Measurements from ENCODE around the gene URAD.

URAD gene

DNA sequence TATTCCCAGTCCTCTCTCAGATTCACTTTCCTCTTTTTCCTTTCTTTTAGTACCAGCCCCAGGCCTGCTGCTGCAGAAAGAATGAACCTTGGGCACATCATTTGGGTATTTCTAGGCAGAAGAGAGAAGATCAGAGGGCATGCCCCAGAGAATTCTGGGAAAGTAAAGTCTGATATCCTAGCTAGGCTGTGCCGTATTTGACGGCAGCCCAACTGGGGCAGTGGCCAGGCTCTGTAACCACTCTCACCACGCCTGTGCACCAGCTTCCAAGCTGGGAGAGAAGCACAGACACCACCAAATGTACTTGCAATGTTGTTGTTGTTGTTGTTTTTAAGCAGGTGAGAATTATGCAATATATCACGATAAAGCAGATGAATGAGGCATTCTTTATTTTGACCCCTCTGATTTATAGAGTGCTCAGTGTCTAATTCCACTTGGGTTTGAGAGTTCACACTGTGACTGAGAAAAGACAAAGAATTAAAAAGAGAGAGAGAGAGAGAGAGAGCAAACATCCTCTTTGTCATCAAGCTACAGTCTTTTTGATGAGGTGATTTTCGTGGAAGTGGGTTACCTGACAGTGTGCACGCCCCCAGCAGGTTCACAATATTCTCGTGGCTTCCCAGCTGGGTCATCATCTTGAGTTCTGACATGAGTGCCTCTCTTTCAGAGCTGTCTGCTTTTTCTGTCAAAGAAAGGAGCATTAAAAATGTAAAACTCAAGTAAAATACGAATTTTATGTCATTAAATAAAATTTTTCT lies 39.3 kb upstream of the URAD start:
- TF ChIP-seq, protein P1, sequence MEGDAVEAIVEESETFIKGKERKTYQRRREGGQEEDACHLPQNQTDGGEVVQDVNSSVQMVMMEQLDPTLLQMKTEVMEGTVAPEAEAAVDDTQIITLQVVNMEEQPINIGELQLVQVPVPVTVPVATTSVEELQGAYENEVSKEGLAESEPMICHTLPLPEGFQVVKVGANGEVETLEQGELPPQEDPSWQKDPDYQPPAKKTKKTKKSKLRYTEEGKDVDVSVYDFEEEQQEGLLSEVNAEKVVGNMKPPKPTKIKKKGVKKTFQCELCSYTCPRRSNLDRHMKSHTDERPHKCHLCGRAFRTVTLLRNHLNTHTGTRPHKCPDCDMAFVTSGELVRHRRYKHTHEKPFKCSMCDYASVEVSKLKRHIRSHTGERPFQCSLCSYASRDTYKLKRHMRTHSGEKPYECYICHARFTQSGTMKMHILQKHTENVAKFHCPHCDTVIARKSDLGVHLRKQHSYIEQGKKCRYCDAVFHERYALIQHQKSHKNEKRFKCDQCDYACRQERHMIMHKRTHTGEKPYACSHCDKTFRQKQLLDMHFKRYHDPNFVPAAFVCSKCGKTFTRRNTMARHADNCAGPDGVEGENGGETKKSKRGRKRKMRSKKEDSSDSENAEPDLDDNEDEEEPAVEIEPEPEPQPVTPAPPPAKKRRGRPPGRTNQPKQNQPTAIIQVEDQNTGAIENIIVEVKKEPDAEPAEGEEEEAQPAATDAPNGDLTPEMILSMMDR (IDR thresholded peaks at IDR 0.05; ENCODE audit: low read depth, low read length), result no peak
- DNase-seq (ENCODE audit: extremely low read depth, low read depth), result no peak

DNA sequence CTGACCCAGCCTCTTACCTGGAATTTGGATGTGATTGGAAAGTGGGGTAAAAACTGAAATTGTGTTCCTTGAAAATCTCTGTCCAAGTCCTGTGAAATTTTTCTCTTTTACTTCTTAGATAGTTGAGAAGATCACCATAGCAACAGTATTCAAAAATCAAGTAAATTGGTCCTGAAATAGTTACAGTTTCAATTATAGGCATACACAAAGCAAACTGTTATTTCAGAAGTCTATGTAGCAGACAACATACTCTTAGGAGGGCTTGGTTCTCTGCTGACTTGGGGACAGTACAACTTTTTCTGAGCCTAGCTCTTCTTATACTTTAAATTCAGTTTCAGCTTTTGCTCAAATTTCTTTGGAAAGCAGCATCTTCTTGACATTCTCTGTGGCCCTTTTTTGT lies 38.6 kb upstream of the URAD start:
- TF ChIP-seq, protein P1 (IDR thresholded peaks at IDR 0.05; ENCODE audit: low read depth, low read length), result no peak

DNA sequence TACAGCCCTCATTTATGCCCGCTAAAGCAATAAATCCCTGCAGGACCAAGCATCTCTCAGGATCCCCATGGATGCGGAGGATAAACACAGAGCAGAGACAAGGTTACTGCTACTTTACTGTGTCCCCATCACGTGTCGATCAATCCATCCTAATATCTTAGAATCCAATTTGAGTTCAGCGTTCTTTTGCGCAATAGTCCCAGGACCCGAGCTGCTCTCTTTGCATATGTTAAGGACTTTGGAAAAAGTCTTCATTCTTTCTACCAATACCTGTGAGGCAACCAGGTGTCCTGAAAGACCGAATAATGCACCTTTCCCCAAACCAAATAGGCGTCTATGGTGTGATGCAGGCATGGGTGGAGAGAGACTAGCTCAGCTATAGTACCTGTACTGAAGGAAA lies 38.0 kb upstream of the URAD start:
- TF ChIP-seq, protein P1 (IDR thresholded peaks at IDR 0.05; ENCODE audit: low read depth, low read length), result no peak
- no peak for DNase-seq (ENCODE audit: extremely low read depth, low read depth)

More for the DNA sequence above, 38.6 kb upstream of the URAD start:
- no peak for DNase-seq (ENCODE audit: extremely low read depth, low read depth)

DNA sequence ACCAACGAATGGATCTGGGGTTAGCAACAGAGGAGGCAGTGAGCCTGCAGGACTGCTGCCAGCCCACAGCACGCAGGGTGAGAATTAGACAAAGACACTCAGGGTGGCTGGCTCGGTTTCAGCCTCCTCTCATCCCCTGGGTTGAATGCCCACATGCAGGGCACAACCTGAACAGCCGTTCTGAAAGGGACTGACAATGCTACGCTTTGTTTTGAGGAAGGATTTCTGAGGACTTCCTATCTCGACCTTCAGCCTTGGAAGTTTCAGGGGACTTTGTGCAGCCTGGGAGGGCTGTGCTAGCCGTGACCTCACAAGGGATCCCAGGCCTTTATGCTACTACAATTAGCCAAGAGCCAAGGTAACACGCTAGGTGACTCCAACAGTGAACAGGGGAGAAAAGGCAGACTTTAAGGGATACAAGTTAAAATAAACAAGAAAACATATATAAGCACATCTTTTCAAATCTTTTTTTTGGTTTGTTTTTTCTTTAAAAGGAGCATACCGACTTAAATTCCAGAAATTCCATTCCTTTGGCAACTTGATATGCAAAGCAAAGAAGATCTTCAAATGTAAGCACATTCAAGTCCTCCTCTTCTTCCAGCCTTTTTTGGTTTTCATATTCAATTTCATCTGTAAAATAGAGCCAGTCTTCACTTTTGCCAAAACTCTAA lies 34.5 kb upstream of the URAD start:
- DNase-seq (ENCODE audit: extremely low read depth, low read depth), result no peak
- TF ChIP-seq, protein P1 (IDR thresholded peaks at IDR 0.05; ENCODE audit: low read depth, low read length), result no peak

DNA sequence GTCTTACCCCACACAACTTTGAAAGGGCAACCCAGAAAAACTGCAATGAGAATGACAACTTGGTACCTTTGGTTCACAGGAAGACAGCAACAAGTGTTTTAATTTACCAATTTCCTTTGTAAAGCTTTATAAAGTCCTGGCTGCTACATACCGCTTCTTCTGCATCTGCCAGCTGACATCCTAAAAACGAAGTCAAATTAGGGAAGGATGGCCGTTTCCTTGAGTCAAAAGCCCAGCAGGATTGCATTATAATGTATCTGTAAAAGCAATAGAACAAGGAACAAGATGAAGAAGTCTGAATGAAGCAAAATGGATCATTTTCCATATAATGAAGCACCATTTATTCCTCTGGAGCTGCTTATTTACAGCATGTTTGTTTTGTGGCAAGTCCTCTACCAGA lies 25.8 kb upstream of the URAD start:
- DNase-seq (ENCODE audit: extremely low read depth, low read depth), result no peak
- TF ChIP-seq, protein P1 (IDR thresholded peaks at IDR 0.05; ENCODE audit: low read depth, low read length), result no peak

DNA sequence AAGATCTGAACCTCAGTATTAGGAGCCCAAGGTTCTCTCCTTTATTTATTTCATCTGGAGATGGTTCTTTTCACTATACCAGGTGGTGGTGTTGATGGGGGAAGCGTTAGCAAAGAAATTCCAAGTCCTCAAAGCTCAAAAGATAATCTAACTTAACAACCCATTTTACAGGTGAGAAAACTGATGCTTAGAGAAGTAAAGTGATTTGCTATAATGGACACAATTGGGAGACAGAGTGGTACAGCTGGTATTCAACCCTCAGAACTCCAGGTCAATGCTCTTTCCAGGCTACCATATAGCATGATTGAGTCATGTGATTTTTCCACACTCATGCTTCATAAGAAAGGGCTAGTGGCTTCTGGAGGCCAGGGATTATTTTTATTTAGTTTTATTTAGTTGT lies 25.0 kb upstream of the URAD start:
- no peak for DNase-seq (ENCODE audit: extremely low read depth, low read depth)
- TF ChIP-seq, protein P1 (IDR thresholded peaks at IDR 0.05; ENCODE audit: low read depth, low read length), result no peak

DNA sequence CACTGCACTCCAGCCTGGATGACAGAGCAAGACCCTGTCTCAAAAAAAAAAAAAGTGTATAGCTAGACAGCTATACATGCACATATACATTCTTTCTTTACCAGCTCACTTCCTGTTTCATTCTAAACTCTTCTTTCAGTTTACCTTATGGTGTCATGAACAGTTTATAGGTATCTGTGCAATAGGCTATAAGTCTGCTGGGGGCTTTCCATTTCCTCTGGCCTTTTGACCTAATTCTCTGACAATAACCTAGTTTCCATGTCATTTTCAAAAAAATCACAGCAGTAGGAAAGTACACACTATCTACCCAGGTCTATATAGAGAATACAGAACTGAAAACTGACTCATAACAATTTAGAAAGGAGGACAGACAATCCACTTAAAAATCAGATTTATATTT lies 24.4 kb upstream of the URAD start:
- TF ChIP-seq, protein P1 (IDR thresholded peaks at IDR 0.05; ENCODE audit: low read depth, low read length), result no peak
- DNase-seq (ENCODE audit: extremely low read depth, low read depth), result no peak
